ENCODE data around the gene ITGB7. TPM values are rescaled to one million over a fixed set of nuclear protein-coding genes. Genes with fewer than 3 reads are reported as not detected.
A peak's percentile ranks its signal among the peaks of the same experiment; 100 is the strongest.

ITGB7 gene
- total RNA-seq, 2 experiments from 2014 or later: 121 to 137 TPM

DNA sequence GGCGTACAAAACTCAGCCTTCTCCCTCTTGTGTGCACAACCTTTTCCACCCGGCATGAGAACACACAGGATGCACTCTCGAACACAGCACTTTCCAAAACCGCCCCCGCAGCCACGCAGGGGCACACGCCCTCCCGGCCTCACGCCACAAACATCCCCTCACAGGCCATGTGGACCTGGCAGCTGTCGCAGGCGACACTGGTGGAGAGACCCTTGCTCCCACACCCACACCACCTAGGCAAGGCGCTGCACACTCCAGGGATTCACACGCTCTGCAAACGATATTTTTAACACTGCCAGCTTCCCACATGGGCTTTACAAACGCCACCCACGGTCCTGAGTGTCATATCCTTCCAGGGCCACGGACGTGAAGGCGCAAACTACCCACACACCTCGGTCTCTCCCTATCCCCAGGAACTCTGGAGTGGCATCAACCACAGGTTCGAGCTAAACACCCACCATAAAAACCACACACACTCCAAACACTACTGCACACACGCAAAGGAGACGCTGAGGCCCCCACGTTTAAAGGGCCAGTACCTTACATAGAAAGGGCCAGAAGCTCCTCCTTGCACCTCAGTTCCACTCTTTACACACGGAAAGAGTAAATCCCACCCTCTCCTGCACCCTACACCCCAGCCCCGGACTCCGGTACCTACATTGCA, 12.4 kb upstream of the ITGB7 start:
- H3K4me1 Mint-ChIP-seq (ENCODE audit: low read depth): peaks cover 70% of the 10 kb centered on the region
- H3K27ac Mint-ChIP-seq: peak overlapping the region; percentile 95
- DNase-seq (peak; percentile 83), ATAC-seq (peak; percentile 17)
- ChIA-PET POLR2A (interaction anchor here (0.6 to 7.7 kb wide), 18 partner anchors 8 to 140 kb away, joined by 3 to 78 read pairs (median 6); partner anchors contain the start of genes CSAD, ESPL1, ITGB7 and MYG1), CTCF (interaction anchor here (0.6 to 5.3 kb wide), 13 partner anchors 8 to 125 kb away, joined by 3 to 47 read pairs (median 5); partner anchors contain the start of genes AAAS, CSAD, ESPL1 and MYG1)
- H3K9me3 Mint-ChIP-seq: no peaks in the 10 kb centered on the region
- TF ChIP-seq CTCF (IDR thresholded peaks at IDR 0.05): no peak
- intact Hi-C loops (cut with micrococcal nuclease): no loop called here
- peak overlapping the region; percentile 92 for H3K4me3 Mint-ChIP-seq
- H3K36me3 Mint-ChIP-seq (ENCODE audit: low read depth): peaks cover 8% of the 10 kb centered on the region
- H3K27me3 Mint-ChIP-seq: no peaks in the 10 kb centered on the region

GRCh38 chr12:53218551-53219291, 11.7 kb upstream of the ITGB7 start:
- CTCF ChIA-PET: interaction anchor here (0.6 to 5.3 kb wide), 13 partner anchors 9 to 126 kb away, joined by 3 to 47 read pairs (median 4); partner anchors contain the start of genes AAAS, ESPL1 and MYG1
- Mint-ChIP-seq H3K27me3 (no peaks in the 10 kb centered on the region), H3K27ac (peak overlapping the region; percentile 95), H3K4me3 (peak overlapping the region; percentile 92), H3K36me3 (ENCODE audit: low read depth) (peaks cover 8% of the 10 kb centered on the region), H3K9me3 (no peaks in the 10 kb centered on the region), H3K4me1 (ENCODE audit: low read depth) (peaks cover 70% of the 10 kb centered on the region)
- ATAC-seq (no peak), DNase-seq (no peak)
- POLR2A ChIA-PET: interaction anchor here (0.7 to 7.7 kb wide), 14 partner anchors 7 to 114 kb away, joined by 3 to 78 read pairs (median 5); partner anchors contain the start of genes CSAD, ESPL1, ITGB7 and ZNF740
- TF ChIP-seq CTCF (IDR thresholded peaks at IDR 0.05): no peak
- intact Hi-C loops (cut with micrococcal nuclease): no loop called here

GRCh38 chr12:53217931-53218307, 10.9 kb upstream of the ITGB7 start:
- Mint-ChIP-seq H3K4me1 (ENCODE audit: low read depth) (peaks cover 70% of the 10 kb centered on the region), H3K4me3 (peak overlapping the region; percentile 92), H3K9me3 (no peaks in the 10 kb centered on the region), H3K27ac (peak overlapping the region; percentile 95), H3K36me3 (ENCODE audit: low read depth) (peaks cover 13% of the 10 kb centered on the region), H3K27me3 (no peaks in the 10 kb centered on the region)
- ATAC-seq (no peak), DNase-seq (peak; percentile 46)
- TF ChIP-seq CTCF (IDR thresholded peaks at IDR 0.05): no peak
- CTCF ChIA-PET: interaction anchor here (1.0 to 7.1 kb wide), 11 partner anchors 8 to 152 kb away, joined by 3 to 100 read pairs (median 7); partner anchors contain the start of genes AAAS, ESPL1 and SOAT2
- intact Hi-C loops (cut with micrococcal nuclease): no loop called here
- POLR2A ChIA-PET: interaction anchor here (0.8 to 7.7 kb wide), 7 partner anchors 9 to 84 kb away, joined by 3 to 78 read pairs (median 5); partner anchors contain the start of genes ESPL1 and ITGB7

DNA sequence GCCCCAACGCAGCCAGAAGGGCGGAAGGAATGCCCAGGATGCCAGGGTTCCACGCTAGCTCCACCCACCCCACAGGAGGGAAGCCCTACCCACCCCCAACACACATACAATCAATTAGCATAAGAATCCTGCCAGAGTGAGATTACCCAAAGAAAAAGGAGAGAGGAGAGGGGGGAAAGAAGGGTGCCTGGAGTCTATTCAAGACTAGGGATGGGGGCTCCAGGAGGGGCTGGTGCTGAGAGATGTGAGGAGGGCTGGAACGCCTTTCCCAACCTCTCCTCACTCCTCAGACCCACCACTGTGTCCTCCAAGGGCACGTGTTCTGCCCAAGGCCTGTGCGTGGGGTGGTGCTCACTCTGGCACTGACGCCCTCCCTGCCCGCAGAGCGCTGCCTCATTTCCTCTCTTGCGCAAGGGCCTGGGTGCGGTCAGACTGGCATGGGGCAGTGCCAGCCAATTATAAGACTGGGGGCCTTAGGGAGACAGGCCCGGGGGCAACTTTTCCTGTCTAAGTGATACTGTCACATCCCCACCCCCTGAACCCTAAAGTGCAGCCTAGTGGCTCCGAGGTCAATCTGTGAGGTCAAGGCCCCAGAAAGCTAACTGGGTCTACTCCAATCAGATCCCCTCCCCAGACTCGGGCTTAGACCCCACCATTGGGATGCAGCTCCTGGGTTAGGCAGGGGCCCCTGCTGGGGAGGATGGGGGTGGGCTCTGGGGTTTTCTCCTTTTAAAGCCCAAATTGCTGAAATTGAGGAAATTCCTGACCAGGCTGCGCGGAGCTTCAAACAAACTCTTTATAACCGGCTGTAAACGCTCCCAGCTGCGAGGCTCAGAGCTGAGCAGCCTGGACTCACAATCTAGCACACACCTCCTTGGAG, 10.2 kb upstream of the ITGB7 start:
- POLR2A ChIA-PET: interaction anchor here (0.6 to 7.7 kb wide), 12 partner anchors 9 to 103 kb away, joined by 3 to 78 read pairs (median 6); partner anchors contain the start of genes CSAD, ESPL1, ITGB7 and RARG

More for the DNA sequence above, 10.2 kb upstream of the ITGB7 start:
- DNase-seq: peak; percentile 76
- Mint-ChIP-seq H3K4me3 (peak overlapping the region; percentile 92), H3K27me3 (no peaks in the 10 kb centered on the region), H3K36me3 (ENCODE audit: low read depth) (peaks cover 16% of the 10 kb centered on the region), H3K9me3 (no peaks in the 10 kb centered on the region), H3K4me1 (ENCODE audit: low read depth) (peaks cover 64% of the 10 kb centered on the region), H3K27ac (peak overlapping the region; percentile 95)
- ATAC-seq: no peak
- intact Hi-C loops (cut with micrococcal nuclease): no loop called here
- CTCF ChIA-PET: interaction anchor here (1.2 to 9.7 kb wide), 12 partner anchors 8 to 152 kb away, joined by 3 to 213 read pairs (median 10); partner anchors contain the start of genes AAAS, ESPL1 and SOAT2
- TF ChIP-seq CTCF (IDR thresholded peaks at IDR 0.05): no peak

Data from activated CD8-positive, alpha-beta T cell treated with anti-CD3 and anti-CD28 coated beads for 36 hours (primary cell).